HEK293T (cell line): ENCODE measurements around the gene CCDC88C.

ENCODE experiments used
- ARNT ChIP-seq: fragments of 450-650 bp; IDR thresholded peaks from 2 replicates; pipeline ENCODE4 v1.6.1; 2017; ENCODE audit warnings: mild to moderate bottlenecking
- BHLHE40 ChIP-seq: fragments of 450-650 bp; IDR thresholded peaks from 2 replicates; pipeline ENCODE4 v1.6.1; 2016; ENCODE audit warnings: mild to moderate bottlenecking, moderate library complexity, borderline replicate concordance
- SUZ12 ChIP-seq: fragments of 450-650 bp; IDR thresholded peaks from 2 replicates; pipeline ENCODE4 v1.6.1; 2016; ENCODE audit warnings: mild to moderate bottlenecking
- TARDBP ChIP-seq: fragments of 450-650 bp; IDR thresholded peaks from 2 replicates; pipeline ENCODE4 v1.6.1; 2016

DNA sequence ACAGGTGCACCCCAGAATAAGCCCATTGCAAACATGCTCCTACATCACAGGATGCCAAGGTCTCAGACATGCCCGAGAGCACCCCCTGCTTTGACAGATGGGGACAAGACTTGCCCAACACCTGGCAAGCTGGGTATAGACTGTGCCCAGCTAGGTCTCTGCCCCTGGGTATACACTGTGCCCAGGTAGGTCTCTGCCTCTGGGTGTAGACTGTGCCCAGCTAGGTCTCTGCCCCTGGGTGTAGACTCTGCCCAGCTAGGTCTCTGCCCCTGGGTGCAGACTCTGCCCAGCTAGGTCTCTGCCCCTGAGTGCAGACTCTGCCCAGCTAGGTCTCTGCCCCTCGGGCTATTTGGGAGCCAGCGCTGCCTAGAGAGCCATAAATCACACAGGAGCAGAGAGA is 85.9 kb downstream of the CCDC88C start:
- TF ChIP-seq BHLHE40 (no peak), ARNT (no peak), TARDBP (no peak), SUZ12 (no peak)
